Right atrium auricular region (tissue), 2 donors: ENCODE results near the gene NUB1. TPM values are rescaled to one million over a fixed set of nuclear protein-coding genes. Genes with fewer than 3 reads are reported as not detected.
A peak's percentile ranks its signal among the peaks of the same experiment; 100 is the strongest.

Experiments
- DNase-seq: peaks from one replicate; pipeline ENCODE4 v3.0.0-alpha.2; 2019; ENCODE audit warnings: low spot score
- H3K27ac ChIP-seq, 2 donors: fragments of 200-600 bp; sonication (generic); 1 replicate in 1 of 2; 2 replicates in 1 of 2; pipeline ENCODE4 v1.5.1; 2016 to 2019
- H3K27me3 ChIP-seq, 2 donors: fragments of 200-600 bp; sonication (generic); one replicate each; pipeline versions ENCODE4 v1.5.1 to v1.6.0; 2017 to 2019
- H3K36me3 ChIP-seq: fragments of 200-600 bp; sonication (generic); one replicate; pipeline ENCODE4 v1.5.1; 2016
- H3K4me1 ChIP-seq, 2 donors: fragments of 200-600 bp; sonication (generic); one replicate each; pipeline versions ENCODE4 v1.5.1 to v1.6.0; 2017 to 2019
- H3K4me3 ChIP-seq, 2 donors: fragments of 200-600 bp; sonication (generic); 1 replicate in 1 of 2; 2 replicates in 1 of 2; pipeline ENCODE4 v1.5.1; 2017 to 2019; ENCODE audit warnings: mild to moderate bottlenecking in 1 of 2, moderate library complexity in 1 of 2
- H3K9me3 ChIP-seq, 2 donors: fragments of 200-600 bp; sonication (generic); one replicate each; pipeline ENCODE4 v1.5.1; 2019
- CTCF ChIP-seq, 2 donors: fragments of 200-600 bp; sonication (generic); IDR thresholded peaks; one replicate each; pipeline ENCODE4 v1.5.1; 2019; ENCODE audit warnings: antibody characterized with exemption in 2 of 2
- total RNA-seq, 2 donors: library from RNA; depleted of rRNA; stranded (reverse); fragments of >200 nt; gene quantifications; one replicate each; pipeline ENCODE4 v1.1.0, GENCODE V29; 2016

NUB1 gene
- total RNA-seq, 2 donors from 2014 or later = 33.5 to 39.6 TPM

DNA sequence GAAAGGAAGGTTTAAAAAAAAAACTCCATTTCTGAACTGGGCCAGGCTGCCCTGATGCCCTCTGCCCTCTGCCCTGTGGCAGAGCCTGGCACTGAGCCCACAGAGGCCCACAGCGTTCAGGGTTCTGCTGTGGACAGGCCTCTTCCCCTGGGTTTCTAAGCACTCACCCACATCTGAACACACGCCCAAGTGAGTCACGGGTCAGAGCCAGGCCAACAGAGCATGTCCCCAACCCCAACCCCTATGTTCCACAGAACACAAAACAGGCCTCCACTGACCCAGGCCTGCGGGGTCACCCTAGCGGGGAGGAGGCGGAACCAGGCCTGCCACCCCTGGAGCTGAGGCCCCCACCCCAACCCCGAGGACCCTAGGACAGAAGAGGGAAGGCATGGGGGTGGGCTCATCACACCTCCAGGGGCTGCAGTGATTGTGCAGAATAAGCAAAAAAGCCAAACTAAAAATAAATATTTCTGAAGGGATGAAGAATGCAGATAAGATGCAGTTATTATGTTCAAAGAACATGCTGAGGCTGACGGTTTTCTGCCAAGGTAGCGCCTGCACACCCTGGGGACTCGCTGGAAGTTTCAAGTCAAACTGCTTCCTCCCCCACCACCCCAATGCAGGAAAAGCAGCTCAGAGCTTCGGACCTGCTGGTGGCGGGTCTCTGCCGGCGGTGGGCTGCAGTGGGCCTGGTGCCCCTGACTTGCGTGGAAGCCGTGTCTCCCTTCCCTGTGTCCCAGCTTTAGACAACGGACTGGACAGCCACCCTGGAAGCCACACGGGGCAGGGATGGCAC is 62.8 kb downstream of the NUB1 start:
- no peaks in the 10 kb centered on the region for H3K9me3 ChIP-seq
- no peak overlapping the region for H3K4me3 ChIP-seq
- no peak for TF ChIP-seq CTCF (IDR thresholded peaks at IDR 0.05)
- no peaks in the 10 kb centered on the region for H3K36me3 ChIP-seq
- peaks cover 0 to 5% of the 10 kb centered on the region in 2 donors for H3K27me3 ChIP-seq
- H3K4me1 ChIP-seq = peaks cover 0 to 5% of the 10 kb centered on the region in 2 donors
- peak; percentile 68 for DNase-seq
- H3K27ac ChIP-seq = no peak overlapping the region

GRCh38 chr7:151405056-151405455 is 63.4 kb downstream of the NUB1 start:
- Histone ChIP-seq H3K4me3 (no peak overlapping the region), H3K36me3 (no peaks in the 10 kb centered on the region), H3K27ac (no peak overlapping the region), H3K4me1 (peaks cover 0 to 12% of the 10 kb centered on the region in 2 donors), H3K9me3 (no peaks in the 10 kb centered on the region), H3K27me3 (peaks cover 0 to 11% of the 10 kb centered on the region in 2 donors)
- no peak for DNase-seq
- no peak for TF ChIP-seq CTCF (IDR thresholded peaks at IDR 0.05)

- Histone ChIP-seq H3K27ac (no peak overlapping the region), H3K27me3 (peaks cover 0 to 12% of the 10 kb centered on the region in 2 donors), H3K4me3 (no peak overlapping the region), H3K9me3 (no peaks in the 10 kb centered on the region), H3K36me3 (no peaks in the 10 kb centered on the region), H3K4me1 (peaks cover 0 to 17% of the 10 kb centered on the region in 2 donors)
- no peak for TF ChIP-seq CTCF (IDR thresholded peaks at IDR 0.05)
- no peak for DNase-seq
These were observed 64.0 kb downstream of the NUB1 start for GRCh38 chr7:151405588-151405987.

DNA sequence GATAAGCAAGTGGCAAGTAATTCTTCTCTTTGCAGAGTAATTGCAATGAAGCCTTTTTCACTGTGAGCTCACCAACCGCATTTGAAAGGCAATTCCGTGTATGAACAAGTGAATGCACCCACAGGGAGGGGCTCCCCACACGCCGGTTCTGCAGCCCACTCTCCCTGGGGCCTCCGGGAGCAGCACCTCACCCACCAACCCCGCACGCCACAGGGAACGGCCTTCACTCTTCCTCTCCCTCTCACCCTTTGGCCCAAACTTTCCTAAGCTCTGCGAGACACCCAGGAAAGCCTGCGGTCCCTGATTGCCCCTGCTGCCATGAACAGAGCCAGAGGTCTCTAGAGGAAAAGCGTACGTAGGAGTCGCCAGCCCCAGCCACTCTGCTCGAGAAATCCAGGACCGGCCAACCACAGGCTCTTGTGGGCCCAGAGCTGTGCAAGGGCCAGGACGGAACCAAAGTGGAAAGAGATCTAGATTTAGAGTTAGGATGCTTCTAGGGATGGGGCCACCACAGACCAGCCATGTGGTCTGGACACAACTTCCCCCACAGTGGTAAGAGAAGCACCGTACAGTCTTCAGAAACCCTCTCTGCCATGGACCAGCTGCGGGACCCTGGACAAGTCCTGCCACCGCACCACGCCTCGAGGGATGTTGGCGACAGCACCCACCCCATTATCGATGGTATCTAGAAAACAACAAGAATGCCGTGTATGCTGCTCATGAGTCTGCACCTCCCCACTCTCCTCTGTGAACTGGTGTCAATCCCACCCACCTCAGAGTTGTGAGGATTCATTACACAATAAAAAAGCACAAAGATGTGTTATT is 64.7 kb downstream of the NUB1 start:
- Histone ChIP-seq H3K27ac (no peak overlapping the region), H3K9me3 (no peaks in the 10 kb centered on the region), H3K4me3 (no peak overlapping the region), H3K36me3 (no peaks in the 10 kb centered on the region), H3K27me3 (peaks cover 0 to 12% of the 10 kb centered on the region in 2 donors), H3K4me1 (peaks cover 0 to 17% of the 10 kb centered on the region in 2 donors)
- TF ChIP-seq CTCF (IDR thresholded peaks at IDR 0.05) = no peak
- no peak for DNase-seq

DNA sequence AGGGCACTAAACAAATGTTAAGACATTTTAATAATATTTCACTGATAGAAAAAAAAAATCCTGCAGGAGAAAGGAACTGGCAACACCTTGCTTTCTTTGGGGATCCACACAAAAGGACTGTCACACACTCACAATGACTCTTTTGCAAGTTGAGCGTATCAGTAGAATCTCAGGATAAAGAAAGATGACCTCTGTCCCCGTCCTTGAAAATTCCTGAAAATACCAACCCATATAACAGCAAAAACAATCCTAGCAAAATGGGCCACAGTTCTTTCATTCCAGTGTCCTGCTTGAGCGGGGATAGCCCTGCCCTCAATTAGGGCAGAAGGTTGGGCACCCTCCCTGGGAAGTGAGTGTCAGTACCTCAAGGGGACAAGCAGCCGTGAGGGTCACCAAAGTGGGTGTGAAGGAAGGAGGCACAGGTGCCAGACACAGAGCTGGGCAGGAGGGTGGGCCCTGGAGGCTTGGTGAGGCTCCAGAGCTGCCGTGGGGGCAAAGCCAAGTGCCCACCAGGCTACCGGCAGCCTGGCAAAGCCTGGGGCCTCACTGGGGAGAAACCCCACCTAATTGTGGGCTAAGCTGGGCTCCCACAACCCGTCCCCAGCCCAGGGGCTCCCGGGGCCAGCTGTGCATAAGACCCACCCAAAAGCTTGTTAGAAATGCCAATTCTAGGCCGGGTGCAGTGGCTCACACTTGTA is 65.4 kb downstream of the NUB1 start:
- Histone ChIP-seq H3K27me3 (peaks cover 0 to 12% of the 10 kb centered on the region in 2 donors), H3K4me1 (peaks cover 0 to 17% of the 10 kb centered on the region in 2 donors), H3K9me3 (no peaks in the 10 kb centered on the region), H3K27ac (no peak overlapping the region), H3K36me3 (no peaks in the 10 kb centered on the region), H3K4me3 (no peak overlapping the region)
- TF ChIP-seq CTCF (IDR thresholded peaks at IDR 0.05) = no peak
- no peak for DNase-seq
